GM23338 (cell line): Measurements from ENCODE around the gene PPP2R5E. TPM values are rescaled to one million over a fixed set of nuclear protein-coding genes. Genes with fewer than 3 reads are reported as not detected.

Source experiments
- ATAC-seq: fragments of 200-7000 bp; cut with Tn5 transposase; 3 replicates; pipeline ENCODE4 v1.9.1; 2020
- DNase-seq: peaks from one replicate; pipeline ENCODE4 v3.0.0-alpha.2; 2015; ENCODE audit warnings: low spot score
- H2AFZ ChIP-seq: fragments of 200-600 bp; sonication (generic); 2 replicates; pipeline ENCODE4 v1.8.0; 2016; ENCODE audit warnings: antibody characterized with exemption, mild to moderate bottlenecking, moderate library complexity
- H3F3A ChIP-seq: fragments of 200-600 bp; sonication (generic); replicated peaks from 2 replicates; pipeline ENCODE4 v1.8.0; 2017; ENCODE audit warnings: antibody characterized with exemption, mixed run types, low read depth
- H3K27ac ChIP-seq: fragments of 200-600 bp; sonication (generic); 2 replicates; pipeline ENCODE4 v1.6.1; 2016; ENCODE audit warnings: low read depth
- H3K27me3 ChIP-seq: fragments of 200-600 bp; sonication (generic); 2 replicates; pipeline ENCODE4 v1.8.0; 2016; ENCODE audit warnings: mild to moderate bottlenecking, mixed run types, moderate library complexity; ENCODE audit not compliant: insufficient read depth
- H3K36me3 ChIP-seq: fragments of 200-600 bp; sonication (generic); 2 replicates; pipeline ENCODE4 v1.8.0; 2016; ENCODE audit warnings: mild to moderate bottlenecking; ENCODE audit not compliant: insufficient read depth
- H3K4me1 ChIP-seq: fragments of 200-600 bp; sonication (generic); 2 replicates; pipeline ENCODE4 v1.8.0; 2016; ENCODE audit warnings: mild to moderate bottlenecking, moderate library complexity; ENCODE audit not compliant: insufficient read depth
- H3K4me2 ChIP-seq: fragments of 200-600 bp; sonication (generic); 2 replicates; pipeline ENCODE4 v1.7.1; 2017; ENCODE audit warnings: mixed run types
- H3K4me3 ChIP-seq: fragments of 200-600 bp; sonication (generic); 2 replicates; pipeline ENCODE4 v1.6.1; 2016; ENCODE audit warnings: mixed run types
- H3K79me2 ChIP-seq: fragments of 200-600 bp; sonication (generic); replicated peaks from 2 replicates; pipeline ENCODE4 v1.8.0; 2017; ENCODE audit warnings: mild to moderate bottlenecking; ENCODE audit not compliant: insufficient read depth
- H3K9me2 ChIP-seq: fragments of 200-600 bp; sonication (generic); 2 replicates; pipeline ENCODE4 v1.8.0; 2017; ENCODE audit not compliant: insufficient read depth
- H4K20me1 ChIP-seq: fragments of 200-600 bp; sonication (generic); replicated peaks from 2 replicates; pipeline ENCODE4 v1.8.0; 2017; ENCODE audit warnings: mild to moderate bottlenecking; ENCODE audit not compliant: insufficient read depth
- H3K27ac Mint-ChIP-seq: 2 replicates; pipeline ENCODE4 v1.8.0; 2020; ENCODE audit warnings: inconsistent platforms, mild to moderate bottlenecking, moderate library complexity, mixed read lengths
- H3K27me3 Mint-ChIP-seq: 3 replicates; pipeline ENCODE4 v1.8.0; 2022; ENCODE audit warnings: low read depth, mild to moderate bottlenecking, moderate library complexity, mixed read lengths, inconsistent platforms; ENCODE audit not compliant: insufficient read depth, poor library complexity
- H3K36me3 Mint-ChIP-seq: 3 replicates; pipeline ENCODE4 v1.8.0; 2021; ENCODE audit warnings: low read depth, mild to moderate bottlenecking, inconsistent platforms, moderate library complexity, mixed read lengths
- H3K4me1 Mint-ChIP-seq: 3 replicates; pipeline ENCODE4 v1.8.0; 2020; ENCODE audit warnings: mild to moderate bottlenecking, inconsistent platforms, mixed read lengths
- H3K4me3 Mint-ChIP-seq: 3 replicates; pipeline ENCODE4 v1.8.0; 2021; ENCODE audit warnings: moderate library complexity, mild to moderate bottlenecking, inconsistent platforms, mixed read lengths
- H3K9me3 Mint-ChIP-seq: 3 replicates; pipeline ENCODE4 v1.8.0; 2020; ENCODE audit warnings: moderate library complexity, mild to moderate bottlenecking, inconsistent platforms, mixed read lengths
- CREB1 ChIP-seq: fragments of 250-450 bp; sonication (Bioruptor Pico); IDR thresholded peaks from 2 replicates; pipeline ENCODE4 v1.5.0; 2020; ENCODE audit warnings: low read depth, mild to moderate bottlenecking, moderate library complexity
- EZH2 ChIP-seq: fragments of 200-600 bp; sonication (generic); IDR thresholded peaks from one replicate; pipeline ENCODE4 v1.8.0; 2017; ENCODE audit warnings: antibody characterized with exemption, mild to moderate bottlenecking, low read depth; ENCODE audit not compliant: unreplicated experiment
- JUNB ChIP-seq: IDR thresholded peaks from one replicate; pipeline ENCODE4 v1.6.1; 2016; ENCODE audit warnings: antibody characterized with exemption; ENCODE audit not compliant: unreplicated experiment
- NANOG ChIP-seq: IDR thresholded peaks from 2 replicates; pipeline ENCODE4 v1.6.1; 2016; ENCODE audit warnings: antibody characterized with exemption, borderline replicate concordance
- POLR2AphosphoS5 ChIP-seq: IDR thresholded peaks from 2 replicates; pipeline ENCODE4 v1.6.1; 2016; ENCODE audit warnings: antibody characterized with exemption, low read depth
- STAT1 ChIP-seq: IDR thresholded peaks from one replicate; pipeline ENCODE4 v1.6.1; 2016; ENCODE audit warnings: antibody characterized with exemption; ENCODE audit not compliant: unreplicated experiment
- ZNF114 ChIP-seq: fragments of 250-450 bp; sonication (Bioruptor Pico); IDR thresholded peaks from 2 replicates; pipeline ENCODE4 v1.5.0; 2020; ENCODE audit warnings: mild to moderate bottlenecking, moderate library complexity
- ZNF331 ChIP-seq: fragments of 250-450 bp; sonication (Bioruptor Pico); IDR thresholded peaks from 2 replicates; pipeline ENCODE4 v1.5.0; 2020; ENCODE audit warnings: low read depth, mild to moderate bottlenecking, moderate library complexity
- polyA plus RNA-seq: library from polyadenylated mRNA; unstranded; fragments of >200 nt; fragmentation: Nextera tagmentation; extraction: Ambion mirVana; gene quantifications from 2 replicates; pipeline ENCODE4 v1.2.1, GENCODE V29; 2016
- total RNA-seq: library from RNA; depleted of rRNA; stranded (reverse); fragments of >200 nt; shearing (Covaris generic); gene quantifications from 2 replicates; pipeline ENCODE4 v1.2.3, GENCODE V29; 2014
- TF ChIP-seq, protein P1 (sequence below): IDR thresholded peaks from one replicate; pipeline ENCODE4 v1.6.1; 2018; ENCODE audit warnings: antibody characterized with exemption; ENCODE audit not compliant: unreplicated experiment
- TF ChIP-seq, protein P2 (sequence below): IDR thresholded peaks from 2 replicates; pipeline ENCODE4 v1.6.1; 2016; ENCODE audit warnings: antibody characterized with exemption
- TF ChIP-seq, protein P3 (sequence below), 2 experiments: fragments of 200-600 bp in 1 of 2; sonication (generic) in 1 of 2; conservative IDR thresholded peaks; 2 replicates each; pipeline versions ENCODE4 v1.5.1 to v1.6.1; 2016 to 2017; ENCODE audit warnings: antibody characterized with exemption in 2 of 2, low read depth in 2 of 2, mild to moderate bottlenecking in 2 of 2, moderate library complexity in 1 of 2
- TF ChIP-seq, protein P4 (sequence below): fragments of 250-450 bp; sonication (Bioruptor Pico); IDR thresholded peaks from 2 replicates; pipeline ENCODE4 v1.5.0; 2020; ENCODE audit warnings: mild to moderate bottlenecking, moderate library complexity

PPP2R5E gene
- total and polyA plus RNA-seq, 2 experiments from 2014 or later: 40.9 to 45.5 TPM

DNA sequence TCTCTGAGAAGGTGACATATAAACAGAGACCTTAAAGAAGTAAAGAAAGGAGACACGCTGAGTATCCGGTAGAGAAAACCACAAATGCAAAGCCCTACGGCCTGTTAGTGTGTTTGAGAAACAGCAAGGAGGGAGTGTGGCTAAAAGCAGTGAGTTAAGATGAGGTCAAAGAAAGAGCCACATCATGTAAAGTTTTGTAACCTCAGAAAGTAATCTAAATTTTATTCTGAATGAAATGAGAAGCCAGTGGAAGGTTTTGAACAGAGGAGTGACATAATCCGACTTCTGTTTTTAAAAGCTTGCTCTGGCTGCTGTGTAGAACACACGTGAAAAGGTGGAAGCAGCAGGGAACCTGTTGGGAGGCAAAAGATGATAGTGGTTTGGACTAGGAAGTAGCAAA lies 32.6 kb downstream of the PPP2R5E start:
- Histone ChIP-seq H3K36me3 (0 out of 2 replicates have a peak, but pooled peaks cover 3% of the 10 kb centered on the region), H3K4me2 (no peak overlapping the region), H2AFZ (no peak overlapping the region), H3K4me1 (peaks cover 23% of the 10 kb centered on the region), H3K79me2 (peaks cover 98% of the 10 kb centered on the region), H3K4me3 (no peak overlapping the region), H3K27ac (no peak overlapping the region), H3K27me3 (no peaks in the 10 kb centered on the region), H3K9me2 (no peaks in the 10 kb centered on the region), H4K20me1 (peaks cover 50% of the 10 kb centered on the region), H3F3A (no peaks in the 10 kb centered on the region)
- TF ChIP-seq NANOG (no peak), STAT1 (no peak), ZNF114 (CRISPR knock-in tag) (no peak), CREB1 (no peak), POLR2AphosphoS5 (no peak), ZNF331 (CRISPR knock-in tag) (no peak), JUNB (no peak), EZH2 (no peak)
- TF ChIP-seq, protein P1, sequence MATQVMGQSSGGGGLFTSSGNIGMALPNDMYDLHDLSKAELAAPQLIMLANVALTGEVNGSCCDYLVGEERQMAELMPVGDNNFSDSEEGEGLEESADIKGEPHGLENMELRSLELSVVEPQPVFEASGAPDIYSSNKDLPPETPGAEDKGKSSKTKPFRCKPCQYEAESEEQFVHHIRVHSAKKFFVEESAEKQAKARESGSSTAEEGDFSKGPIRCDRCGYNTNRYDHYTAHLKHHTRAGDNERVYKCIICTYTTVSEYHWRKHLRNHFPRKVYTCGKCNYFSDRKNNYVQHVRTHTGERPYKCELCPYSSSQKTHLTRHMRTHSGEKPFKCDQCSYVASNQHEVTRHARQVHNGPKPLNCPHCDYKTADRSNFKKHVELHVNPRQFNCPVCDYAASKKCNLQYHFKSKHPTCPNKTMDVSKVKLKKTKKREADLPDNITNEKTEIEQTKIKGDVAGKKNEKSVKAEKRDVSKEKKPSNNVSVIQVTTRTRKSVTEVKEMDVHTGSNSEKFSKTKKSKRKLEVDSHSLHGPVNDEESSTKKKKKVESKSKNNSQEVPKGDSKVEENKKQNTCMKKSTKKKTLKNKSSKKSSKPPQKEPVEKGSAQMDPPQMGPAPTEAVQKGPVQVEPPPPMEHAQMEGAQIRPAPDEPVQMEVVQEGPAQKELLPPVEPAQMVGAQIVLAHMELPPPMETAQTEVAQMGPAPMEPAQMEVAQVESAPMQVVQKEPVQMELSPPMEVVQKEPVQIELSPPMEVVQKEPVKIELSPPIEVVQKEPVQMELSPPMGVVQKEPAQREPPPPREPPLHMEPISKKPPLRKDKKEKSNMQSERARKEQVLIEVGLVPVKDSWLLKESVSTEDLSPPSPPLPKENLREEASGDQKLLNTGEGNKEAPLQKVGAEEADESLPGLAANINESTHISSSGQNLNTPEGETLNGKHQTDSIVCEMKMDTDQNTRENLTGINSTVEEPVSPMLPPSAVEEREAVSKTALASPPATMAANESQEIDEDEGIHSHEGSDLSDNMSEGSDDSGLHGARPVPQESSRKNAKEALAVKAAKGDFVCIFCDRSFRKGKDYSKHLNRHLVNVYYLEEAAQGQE: no peak
- TF ChIP-seq, protein P2, sequence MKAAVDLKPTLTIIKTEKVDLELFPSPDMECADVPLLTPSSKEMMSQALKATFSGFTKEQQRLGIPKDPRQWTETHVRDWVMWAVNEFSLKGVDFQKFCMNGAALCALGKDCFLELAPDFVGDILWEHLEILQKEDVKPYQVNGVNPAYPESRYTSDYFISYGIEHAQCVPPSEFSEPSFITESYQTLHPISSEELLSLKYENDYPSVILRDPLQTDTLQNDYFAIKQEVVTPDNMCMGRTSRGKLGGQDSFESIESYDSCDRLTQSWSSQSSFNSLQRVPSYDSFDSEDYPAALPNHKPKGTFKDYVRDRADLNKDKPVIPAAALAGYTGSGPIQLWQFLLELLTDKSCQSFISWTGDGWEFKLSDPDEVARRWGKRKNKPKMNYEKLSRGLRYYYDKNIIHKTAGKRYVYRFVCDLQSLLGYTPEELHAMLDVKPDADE: no peak
- TF ChIP-seq, protein P3, sequence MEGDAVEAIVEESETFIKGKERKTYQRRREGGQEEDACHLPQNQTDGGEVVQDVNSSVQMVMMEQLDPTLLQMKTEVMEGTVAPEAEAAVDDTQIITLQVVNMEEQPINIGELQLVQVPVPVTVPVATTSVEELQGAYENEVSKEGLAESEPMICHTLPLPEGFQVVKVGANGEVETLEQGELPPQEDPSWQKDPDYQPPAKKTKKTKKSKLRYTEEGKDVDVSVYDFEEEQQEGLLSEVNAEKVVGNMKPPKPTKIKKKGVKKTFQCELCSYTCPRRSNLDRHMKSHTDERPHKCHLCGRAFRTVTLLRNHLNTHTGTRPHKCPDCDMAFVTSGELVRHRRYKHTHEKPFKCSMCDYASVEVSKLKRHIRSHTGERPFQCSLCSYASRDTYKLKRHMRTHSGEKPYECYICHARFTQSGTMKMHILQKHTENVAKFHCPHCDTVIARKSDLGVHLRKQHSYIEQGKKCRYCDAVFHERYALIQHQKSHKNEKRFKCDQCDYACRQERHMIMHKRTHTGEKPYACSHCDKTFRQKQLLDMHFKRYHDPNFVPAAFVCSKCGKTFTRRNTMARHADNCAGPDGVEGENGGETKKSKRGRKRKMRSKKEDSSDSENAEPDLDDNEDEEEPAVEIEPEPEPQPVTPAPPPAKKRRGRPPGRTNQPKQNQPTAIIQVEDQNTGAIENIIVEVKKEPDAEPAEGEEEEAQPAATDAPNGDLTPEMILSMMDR (conservative IDR thresholded peaks at IDR 0.05; ENCODE audit: low read depth in 2 of 2): no peak
- TF ChIP-seq, protein P4, sequence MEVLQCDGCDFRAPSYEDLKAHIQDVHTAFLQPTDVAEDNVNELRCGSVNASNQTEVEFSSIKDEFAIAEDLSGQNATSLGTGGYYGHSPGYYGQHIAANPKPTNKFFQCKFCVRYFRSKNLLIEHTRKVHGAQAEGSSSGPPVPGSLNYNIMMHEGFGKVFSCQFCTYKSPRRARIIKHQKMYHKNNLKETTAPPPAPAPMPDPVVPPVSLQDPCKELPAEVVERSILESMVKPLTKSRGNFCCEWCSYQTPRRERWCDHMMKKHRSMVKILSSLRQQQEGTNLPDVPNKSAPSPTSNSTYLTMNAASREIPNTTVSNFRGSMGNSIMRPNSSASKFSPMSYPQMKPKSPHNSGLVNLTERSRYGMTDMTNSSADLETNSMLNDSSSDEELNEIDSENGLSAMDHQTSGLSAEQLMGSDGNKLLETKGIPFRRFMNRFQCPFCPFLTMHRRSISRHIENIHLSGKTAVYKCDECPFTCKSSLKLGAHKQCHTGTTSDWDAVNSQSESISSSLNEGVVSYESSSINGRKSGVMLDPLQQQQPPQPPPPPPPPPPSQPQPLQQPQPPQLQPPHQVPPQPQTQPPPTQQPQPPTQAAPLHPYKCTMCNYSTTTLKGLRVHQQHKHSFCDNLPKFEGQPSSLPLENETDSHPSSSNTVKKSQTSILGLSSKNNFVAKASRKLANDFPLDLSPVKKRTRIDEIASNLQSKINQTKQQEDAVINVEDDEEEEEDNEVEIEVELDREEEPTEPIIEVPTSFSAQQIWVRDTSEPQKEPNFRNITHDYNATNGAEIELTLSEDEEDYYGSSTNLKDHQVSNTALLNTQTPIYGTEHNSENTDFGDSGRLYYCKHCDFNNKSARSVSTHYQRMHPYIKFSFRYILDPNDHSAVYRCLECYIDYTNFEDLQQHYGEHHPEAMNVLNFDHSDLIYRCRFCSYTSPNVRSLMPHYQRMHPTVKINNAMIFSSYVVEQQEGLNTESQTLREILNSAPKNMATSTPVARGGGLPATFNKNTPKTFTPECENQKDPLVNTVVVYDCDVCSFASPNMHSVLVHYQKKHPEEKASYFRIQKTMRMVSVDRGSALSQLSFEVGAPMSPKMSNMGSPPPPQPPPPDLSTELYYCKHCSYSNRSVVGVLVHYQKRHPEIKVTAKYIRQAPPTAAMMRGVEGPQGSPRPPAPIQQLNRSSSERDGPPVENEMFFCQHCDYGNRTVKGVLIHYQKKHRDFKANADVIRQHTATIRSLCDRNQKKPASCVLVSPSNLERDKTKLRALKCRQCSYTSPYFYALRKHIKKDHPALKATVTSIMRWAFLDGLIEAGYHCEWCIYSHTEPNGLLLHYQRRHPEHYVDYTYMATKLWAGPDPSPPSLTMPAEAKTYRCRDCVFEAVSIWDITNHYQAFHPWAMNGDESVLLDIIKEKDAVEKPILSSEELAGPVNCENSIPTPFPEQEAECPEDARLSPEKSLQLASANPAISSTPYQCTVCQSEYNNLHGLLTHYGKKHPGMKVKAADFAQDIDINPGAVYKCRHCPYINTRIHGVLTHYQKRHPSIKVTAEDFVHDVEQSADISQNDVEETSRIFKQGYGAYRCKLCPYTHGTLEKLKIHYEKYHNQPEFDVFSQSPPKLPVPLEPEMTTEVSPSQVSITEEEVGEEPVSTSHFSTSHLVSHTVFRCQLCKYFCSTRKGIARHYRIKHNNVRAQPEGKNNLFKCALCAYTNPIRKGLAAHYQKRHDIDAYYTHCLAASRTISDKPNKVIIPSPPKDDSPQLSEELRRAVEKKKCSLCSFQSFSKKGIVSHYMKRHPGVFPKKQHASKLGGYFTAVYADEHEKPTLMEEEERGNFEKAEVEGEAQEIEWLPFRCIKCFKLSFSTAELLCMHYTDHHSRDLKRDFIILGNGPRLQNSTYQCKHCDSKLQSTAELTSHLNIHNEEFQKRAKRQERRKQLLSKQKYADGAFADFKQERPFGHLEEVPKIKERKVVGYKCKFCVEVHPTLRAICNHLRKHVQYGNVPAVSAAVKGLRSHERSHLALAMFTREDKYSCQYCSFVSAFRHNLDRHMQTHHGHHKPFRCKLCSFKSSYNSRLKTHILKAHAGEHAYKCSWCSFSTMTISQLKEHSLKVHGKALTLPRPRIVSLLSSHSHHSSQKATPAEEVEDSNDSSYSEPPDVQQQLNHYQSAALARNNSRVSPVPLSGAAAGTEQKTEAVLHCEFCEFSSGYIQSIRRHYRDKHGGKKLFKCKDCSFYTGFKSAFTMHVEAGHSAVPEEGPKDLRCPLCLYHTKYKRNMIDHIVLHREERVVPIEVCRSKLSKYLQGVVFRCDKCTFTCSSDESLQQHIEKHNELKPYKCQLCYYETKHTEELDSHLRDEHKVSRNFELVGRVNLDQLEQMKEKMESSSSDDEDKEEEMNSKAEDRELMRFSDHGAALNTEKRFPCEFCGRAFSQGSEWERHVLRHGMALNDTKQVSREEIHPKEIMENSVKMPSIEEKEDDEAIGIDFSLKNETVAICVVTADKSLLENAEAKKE (CRISPR knock-in tag): no peak
- no peaks in the 10 kb centered on the region for H3K9me3 Mint-ChIP-seq
- no peak for ATAC-seq
- H3K27ac Mint-ChIP-seq: no peak overlapping the region
- H3K36me3 Mint-ChIP-seq: peaks cover 4% of the 10 kb centered on the region; the same call in 2 of the 3 replicates
- no peak overlapping the region for H3K4me3 Mint-ChIP-seq
- DNase-seq: no peak
- peaks cover 24% of the 10 kb centered on the region for H3K4me1 Mint-ChIP-seq
- no peaks in the 10 kb centered on the region for H3K27me3 Mint-ChIP-seq
